Stimulated activated CD4-positive, alpha-beta T cell treated with anti-CD3 and anti-CD28 coated beads, Interleukin-4, amount 100 ng/mL, for 1 hour (primary cell): ENCODE data around the gene RBPJL.

Experiments used
- DNase-seq: peaks from one replicate; pipeline ENCODE4 v3.0.0-alpha.2; 2020

The RBPJL gene, protein sequence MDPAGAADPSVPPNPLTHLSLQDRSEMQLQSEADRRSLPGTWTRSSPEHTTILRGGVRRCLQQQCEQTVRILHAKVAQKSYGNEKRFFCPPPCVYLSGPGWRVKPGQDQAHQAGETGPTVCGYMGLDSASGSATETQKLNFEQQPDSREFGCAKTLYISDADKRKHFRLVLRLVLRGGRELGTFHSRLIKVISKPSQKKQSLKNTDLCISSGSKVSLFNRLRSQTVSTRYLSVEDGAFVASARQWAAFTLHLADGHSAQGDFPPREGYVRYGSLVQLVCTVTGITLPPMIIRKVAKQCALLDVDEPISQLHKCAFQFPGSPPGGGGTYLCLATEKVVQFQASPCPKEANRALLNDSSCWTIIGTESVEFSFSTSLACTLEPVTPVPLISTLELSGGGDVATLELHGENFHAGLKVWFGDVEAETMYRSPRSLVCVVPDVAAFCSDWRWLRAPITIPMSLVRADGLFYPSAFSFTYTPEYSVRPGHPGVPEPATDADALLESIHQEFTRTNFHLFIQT

DNA sequence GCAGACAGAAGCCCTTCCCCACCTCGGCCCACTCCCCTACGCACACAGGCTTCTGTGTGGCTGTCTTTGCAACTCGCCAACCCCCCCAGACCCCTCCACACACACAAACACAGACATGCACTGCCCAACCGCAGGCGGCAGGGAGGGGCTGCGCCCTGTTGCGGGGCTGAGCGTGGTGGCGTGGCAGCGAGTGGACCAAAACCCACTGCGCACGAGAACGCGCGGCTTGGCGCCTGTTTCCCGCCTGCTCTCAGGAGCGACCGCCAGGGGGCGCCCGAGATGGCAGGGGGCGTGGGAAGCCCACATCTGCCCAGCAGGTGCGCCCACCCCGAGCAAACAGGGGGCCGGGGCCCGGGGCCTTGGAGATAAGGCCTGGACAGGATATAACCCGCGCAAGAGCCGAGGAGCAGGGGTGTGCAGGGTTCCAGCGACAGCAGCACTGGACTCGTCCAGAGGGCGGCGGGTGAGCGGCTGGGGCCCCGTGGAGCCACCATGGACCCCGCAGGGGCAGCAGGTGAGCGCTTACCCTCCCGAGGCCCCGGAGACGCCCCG, at the start of gene RBPJL:
Gene RBPJL (plus strand): TSS at position 410 of the 552 bp plus-strand sequence. CDS start 83 bp downstream, at position 493.
- DNase-seq, result peak; percentile 60

DNA sequence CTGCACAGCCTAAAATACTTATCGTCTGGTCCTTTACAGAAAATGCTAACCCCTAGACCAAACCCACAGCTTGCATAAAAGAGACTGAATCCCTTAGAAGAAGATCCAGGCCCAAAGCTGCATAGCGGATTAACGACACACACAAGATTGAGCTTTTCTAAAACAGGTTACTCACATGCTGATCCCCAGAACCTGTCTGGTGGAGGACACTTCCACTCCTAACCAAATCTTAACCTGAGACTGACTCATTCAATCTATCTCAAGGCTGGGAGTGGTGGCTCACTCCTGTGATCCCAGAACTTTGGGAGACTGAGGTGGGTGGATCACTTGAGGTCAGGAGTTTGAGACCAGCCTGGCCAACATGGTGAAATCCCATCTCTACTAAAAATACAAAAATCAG, 49.5 kb upstream of the RBPJL start:
- DNase-seq, result no peak

DNA sequence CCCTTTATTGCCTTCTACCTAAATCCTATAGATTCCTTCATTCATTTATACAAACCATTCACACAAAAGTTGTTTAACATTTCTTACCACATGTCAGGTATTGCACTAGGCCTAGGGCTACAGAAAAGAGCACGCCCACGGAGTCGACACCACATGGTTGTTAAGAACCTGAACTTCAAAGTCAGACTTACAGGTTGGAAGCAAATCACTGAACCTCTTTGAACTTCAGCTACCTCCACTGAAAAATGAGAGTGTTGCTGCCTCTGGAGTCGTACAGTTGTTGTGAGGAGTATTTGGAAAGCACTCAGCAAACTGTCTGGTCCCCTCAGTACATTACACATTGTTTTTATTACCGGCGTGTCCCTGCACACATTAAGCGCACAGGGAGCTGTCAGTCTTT, 48.9 kb upstream of the RBPJL start:
- DNase-seq, result no peak

DNA sequence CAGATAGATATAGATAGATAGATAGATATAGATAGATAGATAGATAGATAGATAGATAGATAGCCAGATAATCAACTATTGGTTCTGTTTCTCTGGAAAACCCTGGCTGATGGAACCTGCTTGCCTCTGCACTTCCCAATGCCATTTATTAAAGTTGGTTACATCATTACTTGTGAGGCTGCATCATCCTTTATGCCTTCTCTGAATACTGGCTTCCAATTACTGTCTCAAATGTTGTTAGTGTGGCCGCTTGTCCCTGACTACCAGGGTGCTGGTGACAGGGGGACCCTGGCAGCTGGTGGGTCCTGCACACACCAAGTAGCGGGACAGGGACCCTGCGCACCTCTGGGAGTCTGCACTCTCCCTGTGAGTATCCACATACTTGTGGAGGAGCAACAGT, 48.4 kb upstream of the RBPJL start:
- DNase-seq, result no peak

DNA sequence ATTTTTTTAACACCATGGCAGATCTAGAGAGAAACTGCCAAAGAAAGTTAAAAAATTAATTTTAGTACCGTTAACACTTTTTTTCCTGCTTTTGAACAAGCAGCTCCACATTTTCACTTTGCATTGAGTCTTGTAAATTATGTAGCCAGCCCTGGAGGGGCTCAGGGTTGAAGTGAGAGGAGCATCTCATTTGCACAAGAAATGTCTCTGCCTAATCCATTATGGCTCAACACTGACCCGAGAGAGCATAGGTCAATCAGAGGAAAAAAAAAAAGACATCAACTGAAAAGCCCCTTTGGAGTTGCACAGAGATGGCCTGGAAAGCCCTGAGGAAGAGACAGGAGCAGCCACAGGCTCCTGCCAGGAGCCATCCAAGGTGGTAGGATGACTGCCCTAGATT, 48.0 kb upstream of the RBPJL start:
- DNase-seq, result no peak

DNA sequence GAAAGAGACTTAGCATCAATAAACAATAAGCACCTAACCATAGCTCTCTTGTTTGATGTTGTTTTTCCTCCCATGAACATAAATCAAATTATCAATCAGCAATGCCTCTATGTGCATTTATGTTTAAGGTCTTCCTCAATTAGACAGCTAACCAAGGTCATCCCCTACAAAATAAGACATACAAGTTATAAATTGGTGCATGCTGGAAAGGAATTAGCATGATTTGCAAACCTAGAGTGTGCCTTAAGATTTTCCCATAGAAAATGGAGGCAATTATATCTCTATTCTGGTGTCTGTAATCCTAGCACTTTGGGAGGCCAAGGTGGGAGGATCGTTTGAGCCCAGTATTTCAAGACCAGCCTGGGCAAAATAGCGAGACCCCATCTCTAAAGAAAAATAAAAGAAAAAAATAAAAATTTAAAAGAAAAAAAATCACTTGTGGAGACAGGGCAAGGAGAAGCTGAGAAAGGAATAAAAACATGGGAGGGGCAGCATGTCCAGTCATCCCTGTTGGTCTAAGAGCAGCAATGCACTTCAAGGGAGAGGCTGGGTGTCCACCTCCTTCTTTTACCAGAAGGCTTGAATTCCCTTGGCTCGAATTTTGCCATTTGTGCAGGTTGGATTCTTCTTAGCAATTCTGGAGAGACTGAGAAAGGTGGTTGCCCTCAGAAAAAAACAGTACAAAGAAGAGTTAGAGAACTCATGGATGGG, 42.9 kb upstream of the RBPJL start:
- DNase-seq, result no peak

DNA sequence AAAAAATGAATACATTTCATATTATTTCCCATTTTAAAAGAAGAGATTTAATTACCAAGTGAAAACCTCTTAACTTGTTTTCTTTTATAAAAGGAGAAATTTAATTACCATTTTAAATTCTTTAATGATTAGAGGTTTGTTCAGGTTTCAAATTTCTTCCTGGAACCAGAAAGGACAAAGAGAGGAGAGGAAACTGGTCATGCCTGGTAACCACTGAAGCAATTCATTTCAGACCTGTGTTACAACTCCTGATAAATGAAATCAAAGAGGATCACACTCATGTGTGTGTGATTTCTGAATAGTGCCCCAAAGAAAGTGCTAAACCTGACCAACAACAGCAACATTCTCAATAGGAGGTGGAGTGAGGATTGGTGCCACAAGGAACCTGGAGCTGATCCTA, 39.7 kb upstream of the RBPJL start:
- no peak for DNase-seq

DNA sequence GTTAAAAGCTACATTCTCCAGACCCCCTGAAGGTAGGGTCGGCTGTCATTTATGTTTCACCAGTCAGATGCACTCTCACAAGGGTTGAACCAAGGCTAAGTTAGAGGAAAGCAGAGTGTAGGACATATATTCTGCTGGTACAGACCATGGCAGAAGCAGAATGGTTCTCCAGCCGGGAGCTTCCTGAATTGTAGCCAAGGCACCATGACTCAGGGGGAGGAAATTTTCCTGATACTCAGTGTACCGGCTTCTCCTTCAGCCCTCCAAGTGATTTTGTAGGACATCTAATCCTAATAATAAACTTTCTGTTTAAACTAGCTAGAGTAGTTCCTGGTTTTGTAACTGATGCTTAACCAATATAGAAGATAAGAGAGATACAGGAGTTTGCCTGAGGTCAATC, 38.1 kb upstream of the RBPJL start:
- DNase-seq, result no peak

DNA sequence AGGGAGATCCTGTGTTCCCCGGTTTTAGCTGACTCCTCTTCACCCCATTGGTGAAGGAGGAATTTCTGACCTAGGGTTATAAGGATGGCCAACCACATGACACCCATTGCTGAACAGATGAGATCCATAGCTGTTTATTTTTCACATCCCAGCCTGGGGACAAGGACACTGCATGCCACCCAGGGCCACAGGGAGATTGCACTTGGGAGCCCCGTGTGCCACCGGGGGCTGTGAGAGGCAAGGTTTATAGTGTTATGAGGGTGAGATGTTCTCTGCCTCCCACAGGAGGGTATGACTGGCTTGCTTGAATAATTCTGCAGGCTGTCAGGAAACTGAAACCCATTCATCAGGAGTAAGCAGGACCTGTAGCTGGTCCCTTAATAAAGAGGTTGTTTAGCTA, 37.6 kb upstream of the RBPJL start:
- DNase-seq, result no peak

DNA sequence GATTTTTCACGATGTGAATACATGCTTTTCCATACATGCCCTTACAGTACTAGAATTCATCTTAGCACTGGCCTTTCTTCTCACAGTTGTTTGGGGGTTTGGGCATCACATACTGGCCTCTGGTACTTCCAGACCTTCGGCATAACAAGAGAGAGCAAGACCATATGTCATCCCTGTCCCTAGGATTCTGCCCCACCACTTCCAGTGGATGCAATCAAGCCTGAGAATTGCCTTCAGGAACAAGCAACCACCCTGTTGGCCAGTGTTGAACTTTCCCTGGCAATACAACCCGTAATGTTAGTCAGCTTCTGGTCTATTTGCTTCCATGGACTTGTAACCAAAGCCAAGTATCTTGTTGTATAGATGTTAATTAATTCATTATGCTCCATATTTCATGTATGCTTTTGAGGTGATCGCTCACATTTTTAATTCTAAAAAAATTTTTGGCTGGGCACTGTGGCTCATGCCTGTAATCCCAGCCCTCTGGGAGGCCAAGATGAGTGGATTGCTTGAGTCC, 36.8 kb upstream of the RBPJL start:
- DNase-seq, result no peak

DNA sequence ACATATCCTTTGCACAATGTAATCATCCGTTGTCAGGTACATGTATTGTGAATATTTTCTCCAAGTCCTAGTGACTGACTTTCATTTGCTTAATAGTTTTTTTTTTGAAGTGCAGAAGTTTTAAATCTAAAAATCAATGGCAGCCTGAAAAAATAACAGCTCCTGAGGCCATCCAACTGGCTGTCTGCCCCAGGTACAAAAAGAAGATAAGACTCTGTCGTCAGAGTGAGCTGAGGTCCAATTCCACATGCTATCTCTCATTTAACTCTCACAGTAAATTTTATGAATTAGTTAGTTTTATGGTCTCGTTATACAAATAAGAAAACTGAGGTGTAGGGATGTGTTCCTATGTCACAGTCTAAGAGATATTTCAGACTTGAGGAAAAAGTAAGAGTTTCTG, 31.3 kb upstream of the RBPJL start:
- DNase-seq, result no peak

DNA sequence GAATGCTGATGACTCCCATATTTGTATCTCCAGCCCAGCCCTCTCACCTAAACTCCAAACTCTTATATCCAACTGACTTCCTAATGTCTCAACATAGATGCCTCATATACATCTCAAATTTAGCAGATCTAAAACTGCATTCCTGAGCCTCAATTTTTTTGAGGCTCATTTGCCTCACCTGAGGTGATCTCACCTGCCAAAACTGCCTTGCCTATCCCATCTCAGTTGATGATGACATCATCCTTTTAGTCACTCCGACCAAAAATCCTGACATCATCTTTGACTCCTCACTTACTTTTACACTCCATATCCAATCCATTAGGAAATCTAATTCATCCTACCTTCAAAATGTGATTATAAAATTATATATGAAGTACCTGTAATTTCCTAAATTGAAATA, 26.6 kb upstream of the RBPJL start:
- DNase-seq, result no peak

DNA sequence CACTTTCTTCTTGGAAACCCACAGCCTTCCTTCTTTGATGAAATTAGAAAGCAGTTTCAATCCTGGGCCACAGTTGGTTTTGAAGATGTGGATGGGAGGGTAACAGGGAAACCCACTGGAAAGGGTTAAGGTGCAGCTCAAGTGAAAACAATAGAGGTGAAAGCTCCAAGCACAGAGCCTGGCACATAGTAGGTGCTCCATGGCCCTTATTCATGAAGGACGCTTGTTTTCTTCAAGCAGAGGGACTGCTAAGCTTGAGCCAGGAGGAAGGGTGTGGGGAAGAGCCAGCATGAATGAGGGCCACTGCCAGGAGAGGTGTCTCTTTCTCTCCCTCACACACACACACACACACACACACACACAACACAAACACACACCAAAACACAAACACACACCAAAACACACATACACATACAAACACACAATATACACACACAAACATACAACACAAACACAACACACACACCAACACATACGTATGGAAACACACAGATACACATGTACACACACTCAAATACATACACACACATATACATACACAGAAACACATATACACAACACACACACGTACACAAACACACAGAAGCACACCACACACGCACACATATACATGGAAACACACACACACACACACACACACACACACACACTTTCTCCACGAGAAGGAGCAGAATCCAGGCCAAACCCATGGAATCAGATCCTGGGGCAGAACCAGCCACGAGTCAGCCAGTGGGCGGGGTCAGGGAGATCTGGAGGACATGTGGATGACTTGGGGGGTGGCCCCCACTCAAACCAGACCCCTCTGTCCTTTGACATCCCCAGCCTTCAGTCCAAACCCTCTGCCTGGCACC, 23.7 kb upstream of the RBPJL start:
- DNase-seq, result no peak

DNA sequence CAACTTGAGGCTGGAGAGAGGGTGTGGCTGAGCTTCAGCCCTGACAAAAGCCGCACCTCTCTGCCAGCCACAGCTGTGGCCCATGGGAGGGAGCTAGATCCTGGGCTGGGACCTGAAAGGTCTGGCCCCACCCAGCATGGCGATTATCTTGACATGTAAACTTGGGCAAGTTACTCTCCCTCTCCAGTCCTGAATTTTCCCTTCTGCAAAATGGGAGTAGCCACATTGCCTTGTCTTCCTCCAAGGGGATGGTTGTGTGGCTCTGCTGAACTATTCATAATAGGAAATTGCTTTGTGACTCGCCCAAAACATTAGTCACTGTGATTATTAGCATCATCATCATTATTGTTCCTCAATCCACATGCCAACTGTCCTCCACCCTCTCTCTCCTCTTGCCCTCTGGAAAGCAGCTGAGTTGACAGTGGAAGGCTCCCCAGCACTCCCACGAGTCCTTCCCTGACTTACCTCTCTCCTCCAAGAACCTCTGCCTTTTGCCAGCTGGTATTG, 23.0 kb upstream of the RBPJL start:
- no peak for DNase-seq

DNA sequence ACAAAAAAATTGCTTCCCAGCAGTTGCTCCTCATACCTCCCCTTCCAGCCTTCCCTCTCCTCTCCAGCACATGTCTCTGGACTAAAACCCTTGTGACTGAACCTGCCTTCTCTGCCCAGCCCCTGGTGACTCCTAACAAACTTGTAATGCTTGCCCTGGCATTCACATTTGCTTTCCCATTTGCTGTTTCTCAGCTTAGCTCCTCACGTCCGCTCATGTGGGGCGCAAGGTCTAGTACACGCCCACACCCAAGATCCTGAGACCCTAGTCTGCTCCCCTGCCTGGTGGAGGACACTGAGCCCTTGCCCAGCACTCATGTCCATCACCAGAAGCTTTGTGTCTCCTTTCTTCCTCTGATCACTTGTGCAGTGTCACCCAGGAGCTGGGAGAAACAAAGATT, 18.3 kb upstream of the RBPJL start:
- no peak for DNase-seq

DNA sequence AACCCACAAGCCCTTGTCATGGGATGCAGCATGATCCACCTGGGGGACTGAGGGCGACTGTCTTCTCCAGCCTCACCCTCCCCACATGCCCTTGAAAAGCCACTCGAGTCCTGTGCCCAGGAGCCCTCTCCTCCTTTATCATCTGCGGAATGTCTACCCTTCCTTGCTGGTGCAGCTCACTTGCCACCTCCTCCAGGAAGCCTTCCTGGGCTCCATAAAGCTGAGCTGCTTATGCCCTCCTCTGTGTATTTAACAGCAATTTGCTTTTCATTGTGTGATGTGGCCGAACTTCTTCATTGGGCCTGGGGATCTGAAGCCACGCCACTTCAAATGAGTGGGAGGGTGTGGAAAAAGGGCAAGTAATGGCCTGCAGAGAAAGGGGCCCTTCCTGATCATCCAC, 17.8 kb upstream of the RBPJL start:
- DNase-seq, result no peak

DNA sequence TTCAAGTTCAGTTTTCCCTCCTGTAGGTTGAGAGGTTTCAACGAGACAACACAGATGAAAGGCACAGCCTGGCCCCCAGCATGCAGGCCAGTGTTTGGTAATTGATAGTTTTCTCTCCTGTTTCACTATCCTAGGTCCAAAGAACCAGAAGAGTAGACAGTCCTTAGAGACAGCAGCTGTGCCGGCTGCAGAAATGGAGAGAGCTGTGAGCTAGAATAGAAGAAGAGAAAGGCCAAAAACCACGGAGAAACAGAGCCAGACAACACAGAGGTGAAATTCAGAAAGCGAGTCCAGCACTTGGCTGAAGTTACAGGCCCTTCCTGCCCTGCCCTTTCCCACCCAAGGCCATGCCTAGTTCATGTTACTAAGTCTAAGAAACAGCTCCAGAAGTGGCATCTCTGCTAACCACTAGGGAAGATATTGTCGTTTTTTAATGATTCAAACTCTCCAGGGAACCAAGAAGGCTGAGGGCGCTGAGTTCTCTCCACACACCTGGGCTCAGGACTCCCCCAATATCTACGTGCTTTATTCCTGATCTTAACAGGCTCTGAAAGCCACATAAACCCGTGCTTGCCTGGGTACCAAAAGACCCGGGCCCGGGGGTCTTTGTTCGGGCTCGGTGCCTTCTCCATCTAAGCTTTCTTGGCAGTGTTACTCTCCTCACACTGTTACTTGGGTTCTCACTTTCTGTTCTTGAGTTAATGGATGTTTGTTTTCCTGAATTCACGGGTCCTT, 16.5 kb upstream of the RBPJL start:
- DNase-seq, result no peak

DNA sequence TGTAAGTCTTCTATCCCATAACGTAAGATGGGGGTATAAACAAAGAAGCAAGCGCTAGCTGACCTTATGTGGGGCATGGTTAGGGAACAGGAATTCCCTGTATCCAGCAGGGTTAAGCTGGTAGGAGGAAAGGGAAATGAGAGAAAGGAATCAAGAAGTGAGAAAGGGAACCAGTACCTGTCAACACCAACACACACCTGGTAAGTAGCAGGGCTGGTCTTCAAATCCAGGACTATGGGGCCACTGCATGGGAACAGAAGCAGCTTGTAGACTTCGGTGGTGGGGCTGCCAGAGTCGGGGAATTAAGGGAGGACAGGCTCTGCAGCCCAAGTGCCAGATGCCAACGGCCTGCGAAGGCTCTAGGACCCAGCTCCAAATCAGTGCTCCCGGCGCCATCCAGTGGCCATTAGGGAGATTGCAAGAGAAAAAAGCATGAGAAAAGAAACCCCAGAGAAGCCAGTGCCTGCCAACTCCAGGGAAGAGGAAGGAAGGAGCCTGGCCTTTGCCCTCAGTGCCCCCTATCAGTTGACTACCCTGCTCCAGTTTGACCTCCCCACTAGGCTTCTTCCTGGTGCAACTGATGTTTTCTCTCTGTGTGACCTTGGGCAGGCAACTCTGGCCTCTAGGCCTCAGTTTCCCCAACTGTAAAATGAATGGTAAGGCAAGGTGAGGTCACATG, 15.8 kb upstream of the RBPJL start:
- DNase-seq, result peak; percentile 64

DNA sequence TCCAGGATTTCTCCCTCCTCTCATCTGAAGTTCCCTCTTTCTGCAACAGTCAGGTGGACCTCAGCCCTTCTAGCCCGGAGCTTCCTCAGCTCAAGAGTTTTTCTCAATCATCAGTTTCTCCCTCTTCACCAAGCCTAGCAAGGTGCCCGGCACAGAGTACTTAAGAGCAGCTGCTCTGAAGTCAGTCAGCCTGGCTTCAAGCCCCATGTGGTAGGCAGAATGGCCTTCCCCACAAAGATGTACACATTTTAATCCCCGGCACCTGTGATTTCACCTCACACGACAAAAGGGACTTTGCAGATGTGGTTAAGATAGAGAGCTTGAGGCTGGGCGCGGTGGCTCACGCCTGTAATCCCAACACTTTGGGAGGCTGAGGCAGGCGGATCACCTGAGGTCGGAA, 15.1 kb upstream of the RBPJL start:
- no peak for DNase-seq

DNA sequence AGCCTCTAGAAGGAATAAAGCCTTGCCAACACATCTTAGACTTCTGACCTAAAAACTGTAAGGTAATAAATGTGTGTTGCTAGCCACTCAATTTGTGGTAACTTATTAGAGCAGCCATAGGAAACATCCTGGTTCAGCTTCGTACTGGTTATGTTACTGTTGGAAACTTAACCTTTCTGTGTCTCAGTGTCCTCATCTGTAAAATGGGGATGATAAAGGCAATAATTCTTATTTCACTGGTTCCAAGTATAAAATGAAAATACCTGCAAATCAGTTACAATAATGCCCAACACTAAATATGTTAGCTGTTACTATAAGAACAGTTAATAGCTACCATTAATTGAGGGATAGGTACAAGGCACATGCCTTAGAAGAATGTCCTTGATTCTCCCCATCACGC, 14.3 kb upstream of the RBPJL start:
- no peak for DNase-seq
